GM19452 (cell line): ENCODE results near the gene PLCL1.
"Not testable (repeated sequence)": the region's sequence is repeated elsewhere in the genome, so short reads cannot be mapped to it uniquely, and the experiment has no call there.

ENCODE experiments used
- ATAC-seq: cut with Tn5 transposase; IDR thresholded peaks from one replicate; pipeline ENCODE4 v1.9.1; 2021; ENCODE audit not compliant: unreplicated experiment

The PLCL1 gene

GRCh38 chr2:198164843-198165242 is 360.4 kb downstream of the PLCL1 start:
- ATAC-seq: no peak

DNA sequence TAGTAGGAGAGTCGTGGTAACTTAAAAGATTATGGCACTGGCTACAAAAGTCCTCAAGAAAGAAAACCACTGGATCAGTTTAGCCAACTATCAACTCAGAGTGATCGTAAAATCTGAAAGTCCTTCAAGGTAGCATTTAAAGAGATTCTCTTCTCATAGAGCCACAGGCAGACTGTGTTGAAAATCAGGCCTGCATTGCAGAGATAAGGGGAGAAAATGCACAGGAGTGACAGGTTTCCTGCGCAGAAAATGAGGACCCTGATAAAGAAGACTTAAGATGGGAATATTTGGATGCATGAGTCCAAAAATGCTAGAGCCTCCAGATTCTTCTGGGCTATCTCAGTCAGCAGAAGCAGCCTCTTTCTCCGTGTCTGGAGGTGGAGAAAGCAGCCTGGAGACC is 360.9 kb downstream of the PLCL1 start:
- no peak for ATAC-seq

GRCh38 chr2:198167346-198167745 is 363.0 kb downstream of the PLCL1 start:
- ATAC-seq: no peak

DNA sequence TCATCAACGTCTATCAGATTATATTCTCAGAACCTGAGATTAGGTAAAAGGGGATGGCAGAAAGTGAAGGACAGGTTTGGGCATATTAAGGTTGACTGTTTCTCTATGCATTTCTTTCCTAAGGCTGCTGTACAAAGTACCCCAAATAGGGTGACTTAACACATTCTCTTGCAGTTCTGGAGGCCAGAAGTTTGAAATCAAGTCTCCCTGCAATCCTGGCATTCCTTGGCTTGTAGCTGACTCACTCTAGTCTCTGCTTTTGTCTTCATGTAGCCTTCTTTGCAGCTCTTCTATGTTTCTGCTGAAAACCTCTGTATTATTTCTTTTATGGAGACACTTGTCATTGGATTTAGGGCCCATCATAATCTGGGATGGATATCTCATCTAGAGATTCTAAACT is 364.3 kb downstream of the PLCL1 start:
- no peak for ATAC-seq

DNA sequence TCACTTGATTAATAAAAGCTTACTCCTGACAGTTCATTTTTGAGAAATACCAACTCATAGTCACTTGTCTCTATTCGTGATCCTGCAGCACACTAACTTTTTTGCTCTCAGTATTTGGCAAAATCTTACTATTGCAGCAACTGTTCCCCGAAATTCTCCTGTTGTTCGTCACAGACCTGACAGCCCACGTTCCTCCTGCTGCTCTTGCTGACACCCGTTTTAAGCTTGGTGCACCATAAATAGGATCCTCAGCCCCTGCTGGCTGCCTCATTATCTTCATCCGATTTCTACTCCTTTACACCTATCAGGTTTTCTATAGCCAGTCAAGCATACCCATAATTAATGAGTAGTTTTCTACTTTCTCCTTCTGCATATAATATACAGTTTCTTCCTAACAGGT is 368.8 kb downstream of the PLCL1 start:
- ATAC-seq: no peak

DNA sequence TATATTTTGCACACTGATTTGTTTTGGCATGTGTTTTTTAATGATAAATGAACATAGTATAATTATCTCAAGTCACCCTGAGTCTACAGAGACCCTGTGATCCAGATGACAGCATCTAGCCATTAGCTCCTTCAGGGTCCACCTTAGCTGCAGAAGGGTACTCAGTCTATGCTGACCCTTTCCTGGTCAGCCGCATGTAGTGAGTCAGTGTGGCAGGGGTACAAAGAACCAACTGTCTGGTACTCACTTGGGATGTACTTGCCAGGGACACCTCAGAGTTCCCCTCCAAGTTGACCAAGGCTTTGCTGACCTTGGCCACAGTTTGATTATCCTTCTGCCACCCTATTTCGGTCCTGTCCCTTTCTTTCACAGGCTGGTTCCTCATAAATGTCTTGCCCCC is 369.5 kb downstream of the PLCL1 start:
- no peak for ATAC-seq

DNA sequence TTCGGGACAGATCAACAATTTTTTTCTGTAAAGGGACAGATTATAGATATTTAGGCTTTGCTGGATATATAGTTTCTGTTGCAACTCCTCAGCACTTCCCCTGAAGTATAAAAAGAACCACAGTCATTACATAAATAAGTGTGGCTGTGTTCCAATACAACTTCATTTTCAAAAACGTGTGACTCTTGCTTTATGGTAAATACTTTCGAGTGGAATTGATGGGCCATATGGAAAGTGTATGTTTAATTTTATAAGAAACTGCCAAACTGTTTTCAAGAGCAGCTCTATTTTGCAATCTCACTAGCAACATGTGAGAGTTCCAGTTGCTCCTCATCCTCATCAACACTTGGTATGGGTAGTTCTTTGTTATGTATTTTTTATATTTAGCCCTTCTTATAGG is 370.9 kb downstream of the PLCL1 start:
- ATAC-seq: no peak

DNA sequence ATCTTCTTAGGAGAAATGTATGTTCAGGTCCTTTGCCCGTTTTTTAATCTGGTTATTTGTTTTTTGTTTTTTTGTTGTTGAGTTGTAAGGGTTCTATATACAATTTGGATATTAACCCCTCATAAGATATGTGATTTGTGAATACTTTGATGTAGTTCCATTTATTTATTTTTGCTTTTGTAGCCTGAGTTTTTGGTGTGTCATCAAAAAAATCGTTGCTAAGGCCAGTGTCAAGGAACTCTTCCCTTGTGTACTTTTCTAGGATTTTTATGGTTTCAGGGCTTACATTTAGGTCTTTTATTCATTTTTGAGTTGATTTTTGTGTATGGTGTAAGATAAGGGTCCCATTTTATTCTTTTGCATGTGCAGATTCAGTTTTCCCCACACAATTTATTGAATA is 372.6 kb downstream of the PLCL1 start:
- ATAC-seq: no peak

DNA sequence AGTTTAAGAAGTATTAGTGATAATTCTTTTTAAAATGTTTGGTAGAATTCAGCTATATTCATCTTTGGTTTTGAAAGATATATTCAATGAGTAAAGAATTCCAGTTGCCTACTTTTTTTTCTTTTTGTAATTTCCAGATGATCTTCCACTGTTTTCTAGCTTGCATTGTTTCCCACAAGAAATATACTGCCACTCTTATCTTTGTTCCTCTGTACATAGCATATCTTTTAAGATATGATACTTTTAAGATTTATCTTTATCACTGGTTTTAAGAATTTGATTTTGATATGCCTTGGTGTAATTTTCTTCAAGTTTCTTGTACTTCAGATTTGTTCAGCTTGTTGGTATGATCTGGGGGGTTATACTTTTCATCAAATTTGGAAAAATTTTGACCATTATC is 374.4 kb downstream of the PLCL1 start:
- ATAC-seq: no peak

DNA sequence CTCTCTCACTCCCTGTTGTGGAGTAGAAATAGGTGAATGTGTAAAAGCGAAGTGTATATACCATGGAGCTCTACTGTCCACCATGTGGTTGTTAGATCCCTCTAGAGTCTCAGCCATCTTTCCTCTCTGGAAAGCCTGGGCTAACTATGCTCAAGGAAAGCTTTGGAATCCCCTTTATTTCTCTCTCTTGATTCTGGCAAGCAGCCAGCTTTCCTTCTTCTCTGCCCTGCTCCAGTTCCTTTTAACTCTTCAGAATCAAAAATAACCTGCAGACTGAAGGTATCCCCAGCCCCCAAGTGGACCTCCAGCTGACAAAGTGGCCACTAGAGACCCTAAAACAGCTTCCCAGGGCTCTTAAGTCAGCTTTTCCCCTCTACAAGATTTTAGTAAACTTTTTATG is 381.9 kb downstream of the PLCL1 start:
- ATAC-seq: no peak

- no peak for ATAC-seq
These were observed 383.4 kb downstream of the PLCL1 start for GRCh38 chr2:198187841-198188240.

- ATAC-seq: no peak
These were observed 384.6 kb downstream of the PLCL1 start for GRCh38 chr2:198188982-198189381.

DNA sequence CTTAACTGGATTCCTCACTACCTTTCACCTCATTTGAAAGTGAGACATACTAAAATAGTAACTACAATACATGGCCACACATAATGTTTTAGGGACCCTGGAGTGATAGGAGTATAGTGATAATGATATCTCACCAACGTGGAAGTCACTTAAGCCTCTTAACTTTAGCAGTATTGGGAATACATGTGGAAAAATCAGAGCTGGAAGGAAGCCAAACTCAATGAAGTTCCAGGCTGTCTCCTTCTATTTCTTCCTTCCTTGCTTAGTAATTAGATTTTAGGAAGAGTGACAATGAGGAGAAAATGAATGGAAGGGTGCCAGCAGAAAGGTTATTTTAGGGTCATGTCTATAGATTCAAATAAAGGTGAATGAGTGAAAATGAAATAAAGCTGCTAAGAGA is 387.3 kb downstream of the PLCL1 start:
- no peak for ATAC-seq

GRCh38 chr2:198196556-198196955 is 392.2 kb downstream of the PLCL1 start:
- not testable (repeated sequence) for ATAC-seq
